Astrocyte (in vitro differentiated cells and primary cell): ENCODE data around the gene SMYD4. TPM values are rescaled to one million over a fixed set of nuclear protein-coding genes. Genes with fewer than 3 reads are reported as not detected.

Experiments
- DNase-seq: peaks from one replicate; pipeline ENCODE4 v3.0.0-alpha.2; 2010; ENCODE audit warnings: low read depth
- FAIRE-seq: peaks from 2 replicates; lab custom pipeline; 2011; peaks lifted over from hg19 to GRCh38; lab: Jason Lieb, UNC
- H2AFZ ChIP-seq: 2 replicates; pipeline ENCODE4 v1.6.0; 2012; ENCODE audit warnings: low read depth, low read length, inconsistent platforms
- H3K27ac ChIP-seq: 2 replicates; pipeline ENCODE4 v1.5.1; 2011; ENCODE audit warnings: low read depth, low read length, inconsistent platforms
- H3K27me3 ChIP-seq: 2 replicates; pipeline ENCODE4 v1.6.0; 2011; ENCODE audit warnings: low read length, inconsistent platforms; ENCODE audit not compliant: insufficient read depth
- H3K36me3 ChIP-seq: 2 replicates; pipeline ENCODE4 v1.5.1; 2011; ENCODE audit warnings: low read length, inconsistent platforms; ENCODE audit not compliant: insufficient read depth
- H3K4me1 ChIP-seq: 2 replicates; pipeline ENCODE4 v1.5.1; 2011; ENCODE audit warnings: low read length, inconsistent platforms; ENCODE audit not compliant: insufficient read depth
- H3K4me2 ChIP-seq: 2 replicates; pipeline ENCODE4 v1.6.0; 2012; ENCODE audit warnings: low read length, inconsistent platforms
- H3K4me3 ChIP-seq: 2 replicates; pipeline ENCODE4 v1.5.1; 2011; ENCODE audit warnings: low read depth, mild to moderate bottlenecking, low read length, inconsistent platforms; ENCODE audit not compliant: insufficient read depth
- H3K79me2 ChIP-seq: 2 replicates; pipeline ENCODE4 v1.6.0; 2012; ENCODE audit warnings: mild to moderate bottlenecking, low read length, inconsistent platforms; ENCODE audit not compliant: insufficient read depth
- H3K9ac ChIP-seq: 2 replicates; pipeline ENCODE4 v1.6.0; 2012; ENCODE audit warnings: mild to moderate bottlenecking, low read length, inconsistent platforms
- H3K9me3 ChIP-seq: 2 replicates; pipeline ENCODE4 v1.5.1; 2012; ENCODE audit warnings: low read depth, mild to moderate bottlenecking, low read length, inconsistent platforms; ENCODE audit not compliant: insufficient read depth
- H4K20me1 ChIP-seq: 2 replicates; pipeline ENCODE4 v1.6.0; 2012; ENCODE audit warnings: low read length, inconsistent platforms; ENCODE audit not compliant: insufficient read depth
- H3K27ac Mint-ChIP-seq: one replicate; pipeline ENCODE4 v1.8.0; 2021; ENCODE audit warnings: mild to moderate bottlenecking, mixed read lengths; ENCODE audit not compliant: unreplicated experiment
- H3K27me3 Mint-ChIP-seq: one replicate; pipeline ENCODE4 v1.8.0; 2021; ENCODE audit warnings: low read depth, mixed read lengths; ENCODE audit not compliant: unreplicated experiment
- H3K36me3 Mint-ChIP-seq: one replicate; pipeline ENCODE4 v1.8.0; 2021; ENCODE audit warnings: low read depth, mixed read lengths; ENCODE audit not compliant: unreplicated experiment
- H3K4me1 Mint-ChIP-seq: one replicate; pipeline ENCODE4 v1.8.0; 2021; ENCODE audit warnings: low read depth, mixed read lengths; ENCODE audit not compliant: unreplicated experiment
- H3K4me3 Mint-ChIP-seq: one replicate; pipeline ENCODE4 v1.8.0; 2021; ENCODE audit warnings: mild to moderate bottlenecking, moderate library complexity, mixed read lengths; ENCODE audit not compliant: unreplicated experiment
- H3K9me3 Mint-ChIP-seq: one replicate; pipeline ENCODE4 v1.8.0; 2021; ENCODE audit warnings: mild to moderate bottlenecking, mixed read lengths; ENCODE audit not compliant: unreplicated experiment
- EZH2 ChIP-seq: IDR thresholded peaks from 2 replicates; pipeline ENCODE4 v1.6.1; 2012; ENCODE audit warnings: mild to moderate bottlenecking, low read length, inconsistent platforms; ENCODE audit not compliant: insufficient read depth
- total RNA-seq: library from RNA; stranded (reverse); gene quantifications from 2 replicates; pipeline ENCODE4 v1.2.1, GENCODE V29; 2021
- TF ChIP-seq, protein P1 (sequence below): IDR thresholded peaks from 2 replicates; pipeline ENCODE4 v1.5.1; 2011; ENCODE audit warnings: low read depth, mild to moderate bottlenecking, inconsistent platforms, low read length, moderate library complexity; ENCODE audit not compliant: insufficient read depth

SMYD4 gene
- total RNA-seq, 1 donor from 2014 or later, result 10.7 TPM

DNA sequence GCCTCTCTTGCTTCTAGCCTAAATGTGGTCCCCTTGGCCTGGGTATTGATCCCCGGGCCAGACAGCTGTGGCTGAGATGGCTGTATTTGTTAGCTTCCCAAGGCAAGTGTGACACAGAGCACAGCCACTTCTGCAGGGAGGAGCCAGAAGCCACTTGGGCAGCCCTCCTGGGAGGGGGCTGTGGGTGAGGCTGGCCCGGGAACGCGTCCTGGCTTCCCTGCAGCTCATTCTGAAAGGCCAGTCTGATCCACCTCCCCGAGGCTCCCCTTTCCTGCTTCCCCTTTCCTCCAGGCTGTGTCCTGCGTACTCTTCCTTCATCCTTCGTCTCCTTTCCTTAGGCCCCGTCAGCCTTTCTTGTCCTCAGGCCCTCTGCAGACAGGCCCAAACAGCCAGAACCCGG lies 79.1 kb downstream of the SMYD4 start:
- Mint-ChIP-seq H3K27ac (no peak overlapping the region), H3K4me3 (no peak overlapping the region), H3K36me3 (no peaks in the 10 kb centered on the region), H3K4me1 (no peaks in the 10 kb centered on the region), H3K9me3 (no peaks in the 10 kb centered on the region), H3K27me3 (peaks cover 7% of the 10 kb centered on the region)
- Histone ChIP-seq H3K27ac (no peak overlapping the region), H3K79me2 (no peaks in the 10 kb centered on the region), H3K4me1 (no peaks in the 10 kb centered on the region), H3K4me3 (no peak overlapping the region), H3K36me3 (no peaks in the 10 kb centered on the region), H3K27me3 (peaks cover 4% of the 10 kb centered on the region), H4K20me1 (no peaks in the 10 kb centered on the region), H3K4me2 (no peak overlapping the region), H2AFZ (no peak overlapping the region), H3K9ac (no peak overlapping the region), H3K9me3 (peaks cover 7% of the 10 kb centered on the region)
- DNase-seq (no peak), FAIRE-seq (no peak)
- TF ChIP-seq, protein P1, sequence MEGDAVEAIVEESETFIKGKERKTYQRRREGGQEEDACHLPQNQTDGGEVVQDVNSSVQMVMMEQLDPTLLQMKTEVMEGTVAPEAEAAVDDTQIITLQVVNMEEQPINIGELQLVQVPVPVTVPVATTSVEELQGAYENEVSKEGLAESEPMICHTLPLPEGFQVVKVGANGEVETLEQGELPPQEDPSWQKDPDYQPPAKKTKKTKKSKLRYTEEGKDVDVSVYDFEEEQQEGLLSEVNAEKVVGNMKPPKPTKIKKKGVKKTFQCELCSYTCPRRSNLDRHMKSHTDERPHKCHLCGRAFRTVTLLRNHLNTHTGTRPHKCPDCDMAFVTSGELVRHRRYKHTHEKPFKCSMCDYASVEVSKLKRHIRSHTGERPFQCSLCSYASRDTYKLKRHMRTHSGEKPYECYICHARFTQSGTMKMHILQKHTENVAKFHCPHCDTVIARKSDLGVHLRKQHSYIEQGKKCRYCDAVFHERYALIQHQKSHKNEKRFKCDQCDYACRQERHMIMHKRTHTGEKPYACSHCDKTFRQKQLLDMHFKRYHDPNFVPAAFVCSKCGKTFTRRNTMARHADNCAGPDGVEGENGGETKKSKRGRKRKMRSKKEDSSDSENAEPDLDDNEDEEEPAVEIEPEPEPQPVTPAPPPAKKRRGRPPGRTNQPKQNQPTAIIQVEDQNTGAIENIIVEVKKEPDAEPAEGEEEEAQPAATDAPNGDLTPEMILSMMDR, result no peak
- TF ChIP-seq EZH2, result no peak

DNA sequence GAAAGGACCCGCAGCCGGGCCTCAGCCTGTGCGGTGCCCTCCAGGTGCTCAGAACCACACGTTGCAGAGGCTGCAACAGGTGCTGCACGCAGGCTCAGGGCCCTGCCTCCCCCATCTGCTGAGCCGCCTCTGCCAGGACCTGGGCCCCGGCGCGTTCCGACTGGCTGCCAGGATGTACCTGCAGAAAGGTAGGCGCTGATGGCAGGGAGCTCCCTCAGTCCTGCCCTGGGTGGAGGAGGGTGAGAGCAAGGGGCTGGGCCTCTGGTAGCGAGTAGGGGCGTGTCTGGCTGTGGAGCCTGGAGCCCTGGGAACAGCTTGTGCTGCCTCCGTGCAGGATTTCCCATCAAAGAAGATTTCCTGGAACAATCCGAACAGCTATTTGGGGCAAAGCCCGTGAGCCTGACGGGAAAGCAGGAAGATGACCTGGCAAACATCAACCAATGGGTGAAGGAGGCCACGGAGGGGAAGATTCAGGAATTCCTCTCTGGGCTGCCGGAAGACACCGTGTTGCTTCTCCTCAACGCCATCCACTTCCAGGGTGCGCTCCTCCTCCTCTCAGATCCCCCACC lies 82.6 kb downstream of the SMYD4 start:
- no peaks in the 10 kb centered on the region for H3K9me3 Mint-ChIP-seq
- H3K27me3 ChIP-seq, result no peaks in the 10 kb centered on the region
- H3K4me2 ChIP-seq, result no peak overlapping the region
- peaks cover 7% of the 10 kb centered on the region for H3K9me3 ChIP-seq
- H3K4me1 Mint-ChIP-seq, result no peaks in the 10 kb centered on the region
- H3K9ac ChIP-seq, result no peak overlapping the region
- DNase-seq (no peak), FAIRE-seq (no peak)
- H3K79me2 ChIP-seq, result no peaks in the 10 kb centered on the region
- no peak overlapping the region for H3K4me3 ChIP-seq
- H3K4me1 ChIP-seq, result no peaks in the 10 kb centered on the region
- no peaks in the 10 kb centered on the region for H3K36me3 Mint-ChIP-seq
- H3K27me3 Mint-ChIP-seq, result peaks cover 5% of the 10 kb centered on the region
- H3K27ac Mint-ChIP-seq, result no peak overlapping the region
- H3K36me3 ChIP-seq, result no peaks in the 10 kb centered on the region
- H3K27ac ChIP-seq, result no peak overlapping the region
- H2AFZ ChIP-seq, result no peak overlapping the region
- H4K20me1 ChIP-seq, result no peaks in the 10 kb centered on the region
- TF ChIP-seq, protein P1, result no peak
- no peak for TF ChIP-seq EZH2
- no peak overlapping the region for H3K4me3 Mint-ChIP-seq

DNA sequence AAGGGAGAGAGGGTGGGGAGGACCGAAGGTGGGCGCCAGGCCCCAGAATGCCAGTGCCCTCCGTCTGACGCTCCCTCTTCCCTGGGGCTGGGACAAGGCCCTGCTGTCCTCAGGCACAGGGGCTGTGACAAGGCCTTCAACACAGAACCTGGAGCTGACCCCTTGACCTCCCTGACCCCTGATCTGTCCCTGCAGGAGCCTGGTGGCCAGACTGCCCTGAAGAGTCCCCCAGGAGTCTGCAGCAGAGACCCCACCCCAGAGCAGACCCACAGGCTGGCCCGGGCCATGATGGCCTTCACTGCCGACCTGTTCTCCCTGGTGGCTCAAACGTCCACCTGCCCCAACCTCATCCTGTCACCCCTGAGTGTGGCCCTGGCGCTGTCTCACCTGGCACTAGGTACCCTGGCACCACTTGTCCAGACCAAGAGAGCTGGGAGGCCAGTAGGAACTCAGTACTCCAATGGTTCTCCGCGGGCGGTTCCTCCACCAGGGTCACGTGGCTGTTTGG lies 84.1 kb downstream of the SMYD4 start:
- Histone ChIP-seq H4K20me1 (no peaks in the 10 kb centered on the region), H3K4me3 (no peak overlapping the region), H3K4me2 (no peak overlapping the region), H3K36me3 (no peaks in the 10 kb centered on the region), H3K79me2 (no peaks in the 10 kb centered on the region), H3K27ac (no peak overlapping the region), H3K4me1 (no peaks in the 10 kb centered on the region), H3K9me3 (peaks cover 7% of the 10 kb centered on the region), H3K27me3 (no peaks in the 10 kb centered on the region), H2AFZ (no peak overlapping the region), H3K9ac (no peak overlapping the region)
- Mint-ChIP-seq H3K27me3 (peaks cover 4% of the 10 kb centered on the region), H3K4me1 (no peaks in the 10 kb centered on the region), H3K27ac (no peak overlapping the region), H3K4me3 (no peak overlapping the region), H3K9me3 (no peaks in the 10 kb centered on the region), H3K36me3 (no peaks in the 10 kb centered on the region)
- DNase-seq (no peak), FAIRE-seq (no peak)
- no peak for TF ChIP-seq EZH2
- TF ChIP-seq, protein P1, result no peak
